K562 (cell line): ENCODE measurements around the gene RCSD1.

Source experiments
- ATF6 ChIP-seq: sonication (generic); formaldehyde crosslinking; IDR thresholded peaks from 2 replicates; pipeline ENCODE4 v1.4.0; 2020; ENCODE audit warnings: mild to moderate bottlenecking, missing genetic modification reagents
- CLOCK ChIP-seq: fragments of 250-450 bp; sonication (Bioruptor Pico); IDR thresholded peaks from 2 replicates; pipeline ENCODE4 v1.4.0; 2020; ENCODE audit warnings: mild to moderate bottlenecking, moderate library complexity, borderline replicate concordance
- CTCF ChIP-seq, 3 experiments: IDR thresholded peaks in 2 of 3; conservative IDR thresholded peaks in 1 of 3; 2 replicates each; pipeline ENCODE4 v1.5.1; 2011 to 2012; ENCODE audit warnings: low read length in 3 of 3, mild to moderate bottlenecking in 3 of 3, control low read depth in 2 of 3, improper control_type of control experiment in 1 of 3, inconsistent platforms in 1 of 3, low read depth in 1 of 3, mixed read lengths in 1 of 3, moderate library complexity in 1 of 3; ENCODE audit not compliant: insufficient read depth in 2 of 3
- E2F4 ChIP-seq: sonication (generic); formaldehyde crosslinking; IDR thresholded peaks from 2 replicates; pipeline ENCODE4 v1.8.0; 2022; ENCODE audit warnings: mild to moderate bottlenecking, low read depth, missing genetic modification reagents
- E2F6 ChIP-seq, 2 experiments: IDR thresholded peaks; 2 replicates each; pipeline ENCODE4 v1.6.1; 2011; ENCODE audit warnings: borderline replicate concordance in 1 of 2, control low read depth in 1 of 2, low read depth in 1 of 2, low read length in 1 of 2, mild to moderate bottlenecking in 1 of 2, mixed read lengths in 1 of 2, moderate library complexity in 1 of 2; ENCODE audit not compliant: insufficient read depth in 1 of 2, insufficient read length in 1 of 2, poor library complexity in 1 of 2, severe bottlenecking in 1 of 2; ENCODE audit errors: extremely low read depth in 1 of 2
- ERF ChIP-seq: fragments of 450-650 bp; formaldehyde crosslinking; IDR thresholded peaks from 2 replicates; pipeline ENCODE4 v1.4.0; 2020; ENCODE audit warnings: mild to moderate bottlenecking, mixed read lengths
- HMGXB4 ChIP-seq: sonication (generic); formaldehyde crosslinking; IDR thresholded peaks from 2 replicates; pipeline ENCODE4 v1.8.1; 2023; ENCODE audit warnings: mild to moderate bottlenecking, missing genetic modification reagents
- POLR2AphosphoS5 ChIP-seq: IDR thresholded peaks from 2 replicates; pipeline ENCODE4 v1.6.1; 2011; ENCODE audit warnings: mild to moderate bottlenecking, low read depth, low read length, moderate library complexity; ENCODE audit not compliant: control insufficient read depth, insufficient read depth
- PYGO2 ChIP-seq: fragments of 450-650 bp; IDR thresholded peaks from 2 replicates; pipeline ENCODE4 v1.6.1; 2016; ENCODE audit warnings: mild to moderate bottlenecking, missing genetic modification characterization, moderate library complexity, missing compliant biosample characterization
- ZBTB40 ChIP-seq, 2 experiments: fragments of 450-650 bp in 1 of 2; sonication (generic) in 1 of 2; formaldehyde crosslinking in 1 of 2; IDR thresholded peaks; 2 replicates each; pipeline versions ENCODE4 v1.7.1 to v1.9.0; 2016 to 2022; ENCODE audit warnings: inconsistent platforms in 1 of 2, mild to moderate bottlenecking in 1 of 2, missing genetic modification reagents in 1 of 2

- TF ChIP-seq CTCF (IDR thresholded peaks at IDR 0.05 in 2 of 3, conservative IDR thresholded peaks at IDR 0.05 in 1 of 3; ENCODE audit: insufficient read depth in 2 of 3, low read depth in 1 of 3, low read length in 3 of 3) (no peak), POLR2AphosphoS5 (no peak), E2F6 (IDR thresholded peaks at IDR 0.05; ENCODE audit: borderline replicate concordance in 1 of 2, extremely low read depth in 1 of 2, insufficient read depth in 1 of 2, insufficient read length in 1 of 2, low read depth in 1 of 2, low read length in 1 of 2, poor library complexity in 1 of 2, severe bottlenecking in 1 of 2) (no peak), ERF (CRISPR knock-in tag) (no peak), ATF6 (CRISPR knock-in tag) (no peak), CLOCK (CRISPR knock-in tag) (no peak), ZBTB40 (IDR thresholded peaks at IDR 0.05) (no peak), ZBTB40 (CRISPR knock-in tag; IDR thresholded peaks at IDR 0.05) (no peak), E2F4 (CRISPR knock-in tag) (no peak), HMGXB4 (CRISPR knock-in tag) (no peak), PYGO2 (tag) (no peak)
Observed at GRCh38 chr1:167654975-167655575, 25.0 kb downstream of the RCSD1 start.
